A172 (cell line): ENCODE data around the gene NEU1. TPM values are rescaled to one million over a fixed set of nuclear protein-coding genes. Genes with fewer than 3 reads are reported as not detected.
A peak's percentile ranks its signal among the peaks of the same experiment; 100 is the strongest.

Source experiments
- DNase-seq: peaks from one replicate; pipeline ENCODE4 v3.0.0-alpha.2; 2015; ENCODE audit warnings: low spot score
- total RNA-seq: library from RNA; depleted of rRNA; stranded (reverse); fragments of >200 nt; shearing (Covaris generic); gene quantifications from 2 replicates; pipeline ENCODE4 v1.2.3, GENCODE V29; 2014

Gene NEU1
- total RNA-seq, 1 experiment from 2014 or later = 107 TPM

DNA sequence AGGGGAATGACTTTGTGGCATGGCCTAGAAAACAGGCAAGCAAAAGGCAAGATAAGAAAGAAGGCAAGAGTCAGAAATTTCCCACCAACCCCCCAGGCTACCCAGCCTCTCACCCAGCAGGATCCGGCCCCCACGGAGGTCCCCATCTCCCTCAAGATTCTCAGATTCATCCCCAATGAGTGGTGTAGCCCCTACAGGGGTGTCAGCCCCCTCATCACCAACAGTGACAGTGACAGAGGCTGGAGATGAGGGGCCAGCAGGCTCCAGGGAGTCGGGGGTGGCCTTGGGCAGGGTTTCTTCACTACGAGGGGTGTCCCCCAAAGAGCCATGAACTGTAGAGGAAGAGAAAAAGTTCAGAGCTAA is 33.9 kb upstream of the NEU1 start:
- DNase-seq = no peak

DNA sequence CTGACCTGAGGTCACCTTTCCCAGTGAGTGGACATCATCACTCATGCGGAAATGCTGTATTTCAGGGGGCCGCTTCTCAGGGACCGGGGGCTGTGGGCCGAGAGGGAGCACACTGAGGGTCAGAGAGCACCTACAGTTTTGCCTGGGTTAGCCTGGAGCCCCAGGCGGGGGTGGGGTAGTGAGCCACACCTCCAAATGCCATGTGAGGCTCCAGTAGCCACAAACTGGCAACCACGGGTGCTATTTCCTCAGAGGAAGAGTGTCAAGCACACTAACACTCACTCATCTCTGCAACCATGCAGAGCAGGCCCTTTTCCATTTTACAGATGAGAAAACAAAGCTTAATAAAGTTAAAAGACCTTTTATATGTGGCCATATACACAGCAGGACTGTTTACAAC is 30.2 kb upstream of the NEU1 start:
- no peak for DNase-seq

GRCh38 chr6:31889331-31889972 is 26.8 kb upstream of the NEU1 start:
- DNase-seq = no peak

DNA sequence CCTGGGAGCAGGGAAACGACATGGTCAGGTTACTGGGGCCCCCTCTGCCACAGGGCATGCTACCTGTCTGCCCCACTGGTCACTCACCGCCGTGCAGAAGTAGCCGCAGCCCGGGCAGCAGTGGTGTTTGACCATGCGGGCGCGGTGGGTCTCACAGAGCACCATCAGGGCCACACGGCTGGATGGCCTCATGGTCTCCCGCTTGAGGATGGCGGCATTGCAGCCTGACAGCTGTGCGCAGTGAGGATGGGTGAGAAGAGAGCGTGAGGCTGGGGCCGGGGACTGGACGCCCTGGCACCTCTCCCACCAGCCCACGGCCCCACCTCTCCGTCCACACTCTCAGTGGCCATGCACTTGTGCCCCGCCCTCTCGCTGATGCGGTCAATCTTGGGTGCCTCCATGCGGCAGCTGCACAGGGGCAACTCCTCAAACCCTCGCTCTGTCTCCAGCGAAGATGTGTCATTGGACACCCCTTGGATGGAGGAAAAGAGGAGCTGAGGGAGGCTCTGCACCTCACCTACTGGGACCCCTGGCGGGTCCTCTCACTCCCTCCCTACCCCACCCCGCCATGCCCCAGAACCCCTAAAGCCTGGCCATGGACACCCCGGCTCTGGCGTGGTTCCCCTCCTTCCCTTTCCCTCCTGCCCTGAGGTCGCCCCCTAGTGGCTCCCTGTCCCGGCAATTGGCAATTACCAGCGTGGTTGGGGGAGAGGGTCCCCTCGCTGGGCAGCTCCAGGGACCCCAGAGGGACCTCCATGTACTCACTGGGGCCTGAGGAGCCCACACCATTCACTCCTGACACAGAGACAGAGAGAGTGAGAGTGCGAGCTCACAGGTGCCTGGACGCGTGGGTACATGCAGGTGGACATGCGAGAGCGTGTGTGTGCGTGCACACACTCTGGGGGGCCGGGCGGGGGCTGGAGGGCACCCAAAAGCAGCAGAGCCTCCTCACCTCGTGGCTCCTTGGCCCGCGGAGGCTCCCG is 25.9 kb upstream of the NEU1 start:
- no peak for DNase-seq

- no peak for DNase-seq
Observed at GRCh38 chr6:31887173-31888007, 24.8 kb upstream of the NEU1 start.

GRCh38 chr6:31886541-31886991 is 23.9 kb upstream of the NEU1 start:
- no peak for DNase-seq

GRCh38 chr6:31884528-31885035 is 22.0 kb upstream of the NEU1 start:
- no peak for DNase-seq

- no peak for DNase-seq
Observed at GRCh38 chr6:31883676-31884075, 21.1 kb upstream of the NEU1 start.

- DNase-seq = peak; percentile 59
Observed at GRCh38 chr6:31882344-31882743, 19.7 kb upstream of the NEU1 start.

GRCh38 chr6:31881136-31881859 is 18.7 kb upstream of the NEU1 start:
- DNase-seq = no peak

DNA sequence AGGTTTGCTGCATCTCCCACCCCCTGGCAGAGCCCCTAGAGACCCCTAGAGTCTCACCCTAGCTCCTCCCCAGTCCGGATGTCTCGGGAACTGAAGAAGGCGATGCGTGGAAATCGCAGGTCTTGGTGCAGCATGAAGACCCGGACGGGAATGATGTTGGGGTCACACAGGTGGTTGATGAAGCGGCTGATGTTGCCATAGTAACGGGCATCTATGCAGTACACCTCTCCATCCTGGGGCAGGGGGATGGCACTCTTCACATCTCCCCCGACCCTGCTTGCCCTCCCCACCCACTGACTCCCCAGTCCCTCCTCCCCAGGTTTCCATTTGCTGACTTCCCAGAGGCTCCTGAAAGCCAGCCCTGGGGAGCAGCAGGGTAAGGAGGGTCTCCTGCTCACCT is 18.0 kb upstream of the NEU1 start:
- DNase-seq = no peak

DNA sequence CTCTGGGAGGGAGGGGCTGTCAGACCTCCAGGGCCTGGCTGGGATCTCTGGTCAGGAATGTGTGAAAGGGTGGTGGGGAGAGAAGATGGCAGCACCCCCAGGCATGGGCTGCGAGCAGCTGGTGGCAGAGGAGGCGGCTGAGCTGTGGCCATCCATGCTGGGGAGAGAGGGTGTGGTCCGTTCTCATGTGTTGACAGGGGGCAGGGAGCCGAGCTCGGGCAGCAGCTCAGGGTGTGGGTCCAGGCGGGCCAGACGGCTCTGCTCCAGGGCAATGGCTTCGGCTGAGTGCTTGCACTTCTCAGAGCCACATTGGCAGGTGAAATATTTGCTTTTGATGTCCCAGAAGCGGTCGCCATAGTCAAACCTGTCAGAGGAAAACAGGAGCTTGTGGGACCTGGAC is 17.3 kb upstream of the NEU1 start:
- no peak for DNase-seq

GRCh38 chr6:31879143-31879542 is 16.5 kb upstream of the NEU1 start:
- DNase-seq = no peak

DNA sequence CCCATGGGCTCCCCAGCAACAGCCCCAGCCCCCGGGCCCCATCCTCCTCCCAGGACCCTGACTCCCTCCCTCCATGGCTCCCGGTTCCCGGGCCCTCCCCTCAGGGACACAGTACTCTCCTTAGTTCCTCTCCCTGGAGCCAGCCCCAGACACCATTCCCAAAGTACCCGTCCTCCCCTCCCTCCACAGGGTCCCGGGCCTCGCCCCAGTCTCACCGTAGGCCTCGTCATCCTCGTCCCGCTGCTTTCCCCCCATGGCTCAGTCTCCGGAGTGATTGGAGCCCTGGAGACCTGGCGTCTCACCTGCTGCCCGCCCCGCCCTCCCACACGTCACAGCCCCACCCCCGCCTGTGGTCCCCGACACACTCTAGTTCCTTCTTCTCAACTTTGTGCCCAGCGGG is 16.1 kb upstream of the NEU1 start, which contains the start of gene SLC44A4:
Gene SLC44A4, minus strand, starts transcription at position 272 of the 400 bp plus-strand sequence. Its CDS starts 17 bp downstream, at position 255.
- no peak for DNase-seq

DNA sequence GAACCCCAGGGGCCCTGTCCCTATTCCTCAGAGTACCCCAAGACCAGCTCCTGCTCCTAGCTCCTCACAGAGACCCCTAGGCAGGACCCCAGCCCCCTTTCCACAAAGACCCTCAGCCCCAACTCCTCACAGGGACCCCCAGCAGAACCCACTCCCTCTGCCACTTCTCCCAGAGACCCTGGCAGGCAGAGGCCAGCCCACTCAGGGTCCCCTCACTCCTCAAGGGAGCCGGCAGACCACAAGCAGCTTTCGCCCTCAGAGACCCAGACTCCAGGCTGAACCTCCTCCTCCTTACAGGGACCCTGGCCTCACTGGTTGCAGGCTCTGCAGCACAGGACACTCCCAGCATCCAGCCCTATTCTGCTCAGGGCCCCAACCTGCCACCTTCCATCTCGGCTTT is 15.6 kb upstream of the NEU1 start:
- DNase-seq = no peak

GRCh38 chr6:31877651-31878161 is 15.1 kb upstream of the NEU1 start:
- DNase-seq = no peak

DNA sequence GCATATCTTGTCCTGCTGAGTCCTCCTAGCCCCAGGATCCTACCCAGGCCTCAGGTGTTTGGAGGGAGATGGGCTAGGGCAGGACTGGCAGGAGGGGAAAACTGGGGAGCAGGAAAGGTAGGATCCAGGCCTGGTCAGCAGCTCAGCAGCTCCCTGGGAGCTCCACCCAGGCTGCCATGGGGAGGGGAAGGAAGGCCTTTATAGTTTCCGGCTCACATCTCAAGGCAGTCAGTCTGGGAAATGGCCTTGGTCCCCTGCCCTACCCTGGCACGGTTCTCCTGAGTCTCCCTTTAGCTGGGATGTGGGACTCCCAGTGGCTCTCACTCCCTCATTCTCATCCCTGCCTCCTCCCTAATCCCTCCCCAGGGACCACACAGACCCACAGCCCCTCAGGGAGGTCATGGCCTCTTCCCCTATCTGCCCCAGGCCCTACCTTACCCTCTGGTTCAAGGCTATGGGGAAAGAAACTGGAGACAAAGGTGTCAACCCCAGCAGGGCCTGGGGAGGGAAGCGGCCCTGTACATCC is 14.6 kb upstream of the NEU1 start:
- no peak for DNase-seq

DNA sequence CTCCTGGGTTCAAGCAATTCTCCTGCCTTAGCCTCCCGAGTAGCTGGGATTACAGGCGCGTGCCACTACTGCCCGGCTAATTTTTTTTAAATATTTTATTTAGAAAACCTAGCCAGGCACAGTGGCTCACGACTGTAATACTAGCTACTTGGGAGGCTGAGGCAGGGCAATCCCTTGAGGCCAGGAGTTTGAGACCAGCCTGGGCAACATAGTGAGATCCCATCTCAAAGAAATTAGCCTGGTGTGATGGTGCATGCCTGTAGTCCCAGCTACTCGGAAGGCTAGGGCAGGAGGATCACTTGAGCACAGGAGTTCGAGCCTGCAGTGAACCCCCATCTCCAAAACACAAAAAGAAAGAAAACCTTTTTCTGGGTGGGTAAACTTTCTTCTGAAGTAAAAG is 13.7 kb upstream of the NEU1 start:
- no peak for DNase-seq

- no peak for DNase-seq
Observed at GRCh38 chr6:31875877-31876276, 13.3 kb upstream of the NEU1 start.

- DNase-seq = no peak
Observed at GRCh38 chr6:31874836-31875572, 12.4 kb upstream of the NEU1 start.
